HepG2 (cell line): Measurements from ENCODE around the gene NELL1. TPM values are rescaled to one million over a fixed set of nuclear protein-coding genes. Genes with fewer than 3 reads are reported as not detected.

Experiments used
- ATAC-seq: fragments of 200-7000 bp; cut with Tn5 transposase; 3 replicates; pipeline ENCODE4 v1.9.1; 2020; ENCODE audit warnings: mild to moderate bottlenecking, moderate library complexity
- BruUV-seq: library from RNA; stranded (reverse); fragments of 400-500 nt; replicated peaks from 2 replicates; lab custom pipeline; 2021; lab: Mats Ljungman, UMichigan
- CTCF ChIA-PET: fragments of 300-600 bp; formaldehyde crosslinking; extraction: SDS; loops from one replicate; lab custom pipeline; 2021; ENCODE audit warnings: low total read pairs, inconsistent platforms, low intra/inter-chr PET ratio; lab: Yijun Ruan, JAX
- POLR2A ChIA-PET: fragments of 350-600 bp; sonication (Branson Sonifier 250); formaldehyde crosslinking; loops from one replicate; lab custom pipeline; 2020; ENCODE audit warnings: antibody characterized with exemption, inconsistent platforms; lab: Yijun Ruan, JAX
- DNase-seq: peaks from one replicate; pipeline ENCODE4 v3.0.0-alpha.2; 2015; ENCODE audit warnings: low spot score
- FAIRE-seq: peaks from 3 replicates; lab custom pipeline; 2011; peaks lifted over from hg19 to GRCh38; lab: Jason Lieb, UNC
- H2AFZ ChIP-seq: one replicate; pipeline ENCODE4 v1.6.1; 2011; ENCODE audit warnings: low read length, inconsistent platforms
- H3K27ac ChIP-seq: fragments of 300-600 bp; 3 replicates; pipeline ENCODE4 v1.8.0; 2011; ENCODE audit warnings: mixed run types, mild to moderate bottlenecking, mixed read lengths, low read length, inconsistent platforms; ENCODE audit not compliant: insufficient read depth; ENCODE audit errors: extremely low read length
- H3K27me3 ChIP-seq, 2 experiments: fragments of 200-600 bp in 1 of 2; 2 replicates in 1 of 2; 3 replicates in 1 of 2; pipeline versions ENCODE4 v1.6.0 to v1.8.0; 2011; ENCODE audit warnings: low read length in 2 of 2, mild to moderate bottlenecking in 2 of 2, moderate library complexity in 2 of 2, inconsistent platforms in 1 of 2; ENCODE audit not compliant: insufficient read depth in 2 of 2, control insufficient read depth in 1 of 2
- H3K36me3 ChIP-seq, 2 experiments: fragments of 200-600 bp in 1 of 2; replicated peaks in 1 of 2; 2 replicates in 1 of 2; 3 replicates in 1 of 2; pipeline versions ENCODE4 v1.5.1 to v1.8.0; 2011; ENCODE audit warnings: low read length in 2 of 2, inconsistent platforms in 1 of 2; ENCODE audit not compliant: insufficient read depth in 2 of 2, control insufficient read depth in 1 of 2
- H3K4me1 ChIP-seq: 2 replicates; pipeline ENCODE4 v1.5.1; 2012; ENCODE audit warnings: low read length, inconsistent platforms; ENCODE audit not compliant: insufficient read depth
- H3K4me2 ChIP-seq: 2 replicates; pipeline ENCODE4 v1.6.0; 2011; ENCODE audit warnings: low read depth, low read length, inconsistent platforms
- H3K4me3 ChIP-seq, 3 experiments: fragments of 200-600 bp in 1 of 3; sonication (generic), shearing (Covaris generic) in 1 of 3; replicated peaks in 1 of 3; 2 replicates each; pipeline ENCODE4 v1.5.1; 2011 to 2016; ENCODE audit warnings: low read length in 3 of 3, inconsistent platforms in 2 of 3, low read depth in 2 of 3, mild to moderate bottlenecking in 2 of 3, control low read depth in 1 of 3, mixed read lengths in 1 of 3; ENCODE audit not compliant: insufficient read depth in 1 of 3
- H3K79me2 ChIP-seq: one replicate; pipeline ENCODE4 v1.6.1; 2011; ENCODE audit warnings: low read length, inconsistent platforms; ENCODE audit not compliant: insufficient read depth
- H3K9ac ChIP-seq: 2 replicates; pipeline ENCODE4 v1.6.0; 2011; ENCODE audit warnings: mild to moderate bottlenecking, low read depth, low read length, inconsistent platforms; ENCODE audit not compliant: insufficient read depth
- H3K9me3 ChIP-seq: 2 replicates; pipeline ENCODE4 v1.5.1; 2012; ENCODE audit warnings: mild to moderate bottlenecking, low read length
- H4K20me1 ChIP-seq: 2 replicates; pipeline ENCODE4 v1.6.0; 2011; ENCODE audit warnings: inconsistent platforms, mild to moderate bottlenecking, low read length, moderate library complexity; ENCODE audit not compliant: insufficient read depth
- ATF2 ChIP-seq: sonication (generic); formaldehyde crosslinking; IDR thresholded peaks from 2 replicates; pipeline ENCODE4 v1.4.0; 2020; ENCODE audit warnings: missing genetic modification reagents
- MAF1 ChIP-seq: sonication (generic); formaldehyde crosslinking; IDR thresholded peaks from 2 replicates; pipeline ENCODE4 v1.5.0; 2020; ENCODE audit warnings: missing genetic modification reagents, borderline replicate concordance
- MBD4 ChIP-seq: IDR thresholded peaks from 2 replicates; pipeline ENCODE4 v1.6.1; 2012; ENCODE audit warnings: low read length, inconsistent platforms, borderline replicate concordance
- MEF2D ChIP-seq: sonication (generic); formaldehyde crosslinking; IDR thresholded peaks from 2 replicates; pipeline ENCODE4 v1.5.1; 2020; ENCODE audit warnings: mild to moderate bottlenecking, missing genetic modification reagents
- NFE2L2 ChIP-seq: fragments of 150-350 bp; IDR thresholded peaks from 2 replicates; pipeline ENCODE4 v1.6.1; 2014; ENCODE audit warnings: low read length
- SMAD3 ChIP-seq: sonication (generic); formaldehyde crosslinking; IDR thresholded peaks from 2 replicates; pipeline ENCODE4 v1.4.0; 2020; ENCODE audit warnings: missing genetic modification reagents
- UBTF ChIP-seq: sonication (generic); formaldehyde crosslinking; IDR thresholded peaks from 2 replicates; pipeline ENCODE4 v1.4.0; 2020; ENCODE audit warnings: mild to moderate bottlenecking, missing genetic modification reagents
- ZBTB42 ChIP-seq: sonication (generic); formaldehyde crosslinking; IDR thresholded peaks from 2 replicates; pipeline ENCODE4 v1.5.0; 2020; ENCODE audit warnings: mild to moderate bottlenecking, missing genetic modification reagents
- ZBTB7B ChIP-seq: sonication (generic); formaldehyde crosslinking; IDR thresholded peaks from 2 replicates; pipeline ENCODE4 v1.4.0; 2020; ENCODE audit warnings: missing genetic modification reagents
- ZNF10 ChIP-seq: sonication (generic); formaldehyde crosslinking; IDR thresholded peaks from 2 replicates; pipeline ENCODE4 v1.4.0; 2020; ENCODE audit warnings: mild to moderate bottlenecking, low read depth, missing genetic modification reagents, borderline replicate concordance
- ZNF253 ChIP-seq: sonication (generic); formaldehyde crosslinking; IDR thresholded peaks from 2 replicates; pipeline ENCODE4 v1.8.0; 2022; ENCODE audit warnings: mild to moderate bottlenecking, missing genetic modification reagents, borderline replicate concordance
- ZNF543 ChIP-seq: sonication (generic); formaldehyde crosslinking; IDR thresholded peaks from 2 replicates; pipeline ENCODE4 v1.4.0; 2020; ENCODE audit warnings: mild to moderate bottlenecking, missing genetic modification reagents
- ZSCAN9 ChIP-seq: IDR thresholded peaks from 2 replicates; pipeline ENCODE4 v1.6.1; 2016; ENCODE audit warnings: borderline replicate concordance
- WGBS: methylation state at CpG from one replicate; pipeline ENCODE4 v1.1.6; 2017; ENCODE audit warnings: low lambda C conversion rate; 5-methylcytosine and 5-hydroxymethylcytosine counted together
- in situ Hi-C: cut with HindIII; loops from 2 replicates; pipeline ENCODE4 v1.10.0; 2017; ENCODE audit warnings: low pct_unique_long_range_greater_than_20kb; ENCODE audit not compliant: extremely low pct_ligation_motif_present
- intact Hi-C: fragments of 100-400 bp; cut with micrococcal nuclease; formaldehyde crosslinking; loops from one replicate; pipeline ENCODE4 v1.10.0; 2022; ENCODE audit not compliant: unreplicated experiment
- polyA plus RNA-seq, 8 experiments: library from polyadenylated mRNA; depleted of rRNA in 3 of 8; stranded (reverse) in 7 of 8; unstranded in 1 of 8; fragments of >200 nt; fragmentation: Illumina TruSeq in 4 of 8; extraction: Trizol in 4 of 8; gene quantifications; 2 replicates each; pipeline versions ENCODE4 v1.2.1 to v1.2.3, GENCODE V29; 2011 to 2016; ENCODE audit warnings: low read depth in 4 of 8, missing spikeins in 1 of 8, mixed read lengths in 1 of 8; ENCODE audit not compliant: insufficient read depth in 1 of 8
- total RNA-seq, 5 experiments: library from RNA; depleted of rRNA; stranded (reverse); fragments of >200 nt; fragmentation: Illumina TruSeq; extraction: Trizol; gene quantifications; 2 replicates each; pipeline ENCODE4 v1.2.3, GENCODE V29; 2016; ENCODE audit warnings: low read depth in 1 of 5
- TF ChIP-seq, protein P1 (sequence below): IDR thresholded peaks from 2 replicates; pipeline ENCODE4 v1.6.1; 2016; ENCODE audit warnings: missing genetic modification reagents, missing compliant biosample characterization
- TF ChIP-seq, protein P2 (sequence below): sonication (generic); formaldehyde crosslinking; IDR thresholded peaks from 2 replicates; pipeline ENCODE4 v1.8.1; 2022; ENCODE audit warnings: mild to moderate bottlenecking, missing genetic modification reagents

The NELL1 gene
- total and polyA plus RNA-seq, 2 of the 13 experiments (the other 11 are each of a cell fraction or from before 2014, with no cell fraction given) = not detected

DNA sequence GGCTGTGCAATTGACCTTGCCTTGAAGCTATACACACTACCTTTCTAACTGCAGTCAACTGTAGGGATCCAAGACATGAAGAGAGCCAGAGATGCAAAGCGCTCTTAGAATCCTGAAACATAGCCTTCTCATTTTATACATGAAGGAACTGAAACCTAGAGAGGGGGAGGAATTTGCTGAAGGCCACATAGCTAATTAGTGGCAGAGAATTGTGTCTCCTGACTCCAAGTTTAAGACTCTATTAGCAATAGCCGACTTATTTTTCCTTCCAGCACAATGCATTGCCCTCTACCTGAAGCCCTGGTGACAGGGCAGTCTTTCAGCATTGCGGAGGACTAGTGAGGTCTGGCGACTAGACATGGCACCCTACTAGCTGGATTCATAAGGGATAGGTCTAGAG lies 796.5 kb downstream of the NELL1 start:
- no peaks in the 10 kb centered on the region for H3K4me1 ChIP-seq
- no peaks in the 10 kb centered on the region for H3K9me3 ChIP-seq
- no peaks in the 10 kb centered on the region for H4K20me1 ChIP-seq
- BruUV-seq = no TSS peak
- no peak overlapping the region for H3K27ac ChIP-seq
- ChIA-PET POLR2A (no interaction called here), CTCF (no interaction called here)
- H3K9ac ChIP-seq = no peak overlapping the region
- no peak for TF ChIP-seq NFE2L2
- TF ChIP-seq, all 625 proteins: peak for 0
- no peaks in the 10 kb centered on the region for H3K27me3 ChIP-seq
- H3K4me3 ChIP-seq = no peak overlapping the region
- DNase-seq (no peak), FAIRE-seq (no peak), ATAC-seq (no peak)
- in situ Hi-C loops (no loop called here), intact Hi-C loops (no loop called here)
- no peak overlapping the region for H2AFZ ChIP-seq
- no peak overlapping the region for H3K4me2 ChIP-seq
- H3K36me3 ChIP-seq = no peaks in the 10 kb centered on the region
- H3K79me2 ChIP-seq = no peaks in the 10 kb centered on the region
- 2% methylated on average over 4 of the region's 4 CpGs for WGBS

DNA sequence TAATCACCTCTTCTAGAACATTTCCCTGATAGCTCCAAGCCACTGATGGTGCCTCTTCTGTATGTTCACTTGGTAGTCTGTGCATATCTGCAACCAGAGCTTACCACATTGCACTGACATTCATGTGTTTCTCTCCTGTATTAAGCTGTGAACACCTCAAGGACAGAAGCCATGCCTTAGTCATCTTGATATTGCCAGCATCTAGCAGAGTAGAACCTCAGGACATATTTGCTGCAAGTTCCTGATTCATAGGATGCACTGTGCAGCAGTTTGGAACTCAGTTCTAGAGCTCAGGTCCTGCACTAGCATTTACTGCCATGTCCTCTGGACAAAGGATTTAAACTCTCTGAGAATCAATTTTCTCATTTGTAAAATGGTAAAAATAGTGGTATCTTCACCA lies 801.1 kb downstream of the NELL1 start:
- ATAC-seq (no peak), DNase-seq (no peak), FAIRE-seq (no peak)
- Histone ChIP-seq H3K9ac (no peak overlapping the region), H3K4me3 (no peak overlapping the region), H3K4me2 (no peak overlapping the region), H3K4me1 (no peaks in the 10 kb centered on the region), H3K27ac (no peak overlapping the region), H3K9me3 (no peaks in the 10 kb centered on the region), H3K27me3 (no peaks in the 10 kb centered on the region), H2AFZ (no peak overlapping the region), H3K79me2 (no peaks in the 10 kb centered on the region), H4K20me1 (no peaks in the 10 kb centered on the region), H3K36me3 (no peaks in the 10 kb centered on the region)
- POLR2A ChIA-PET = no interaction called here
- in situ Hi-C loops (no loop called here), intact Hi-C loops (no loop called here)
- CTCF ChIA-PET = no interaction called here
- no TSS peak for BruUV-seq
- TF ChIP-seq ZNF543 (CRISPR knock-in tag) (no peak), ZNF253 (CRISPR knock-in tag) (no peak), ZNF10 (no peak), ZSCAN9 (CRISPR knock-in tag) (no peak), ATF2 (no peak), UBTF (CRISPR knock-in tag) (no peak), MBD4 (no peak), MEF2D (no peak), SMAD3 (CRISPR knock-in tag) (no peak), ZBTB42 (CRISPR knock-in tag) (no peak), MAF1 (CRISPR knock-in tag) (no peak), ZBTB7B (CRISPR knock-in tag) (no peak)
- TF ChIP-seq, protein P1, sequence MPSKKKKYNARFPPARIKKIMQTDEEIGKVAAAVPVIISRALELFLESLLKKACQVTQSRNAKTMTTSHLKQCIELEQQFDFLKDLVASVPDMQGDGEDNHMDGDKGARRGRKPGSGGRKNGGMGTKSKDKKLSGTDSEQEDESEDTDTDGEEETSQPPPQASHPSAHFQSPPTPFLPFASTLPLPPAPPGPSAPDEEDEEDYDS (CRISPR knock-in tag) = no peak
- TF ChIP-seq, protein P2, sequence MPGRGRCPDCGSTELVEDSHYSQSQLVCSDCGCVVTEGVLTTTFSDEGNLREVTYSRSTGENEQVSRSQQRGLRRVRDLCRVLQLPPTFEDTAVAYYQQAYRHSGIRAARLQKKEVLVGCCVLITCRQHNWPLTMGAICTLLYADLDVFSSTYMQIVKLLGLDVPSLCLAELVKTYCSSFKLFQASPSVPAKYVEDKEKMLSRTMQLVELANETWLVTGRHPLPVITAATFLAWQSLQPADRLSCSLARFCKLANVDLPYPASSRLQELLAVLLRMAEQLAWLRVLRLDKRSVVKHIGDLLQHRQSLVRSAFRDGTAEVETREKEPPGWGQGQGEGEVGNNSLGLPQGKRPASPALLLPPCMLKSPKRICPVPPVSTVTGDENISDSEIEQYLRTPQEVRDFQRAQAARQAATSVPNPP (CRISPR knock-in tag) = no peak
